Esophagus squamous epithelium (tissue), 5 donors: ENCODE data around the gene PTPRN2. TPM values are rescaled to one million over a fixed set of nuclear protein-coding genes. Genes with fewer than 3 reads are reported as not detected.

Source experiments
- DNase-seq: peaks from one replicate; lab custom pipeline; 2025; lab: John Stamatoyannopoulos, UW
- H3K27ac ChIP-seq, 4 donors: fragments of 200-600 bp; sonication (generic); one replicate each; pipeline ENCODE4 v1.5.1; 2016 to 2019; ENCODE audit warnings: mild to moderate bottlenecking in 1 of 4
- H3K27me3 ChIP-seq, 4 donors: fragments of 200-600 bp; sonication (generic); 1 replicate in 3 of 4; 2 replicates in 1 of 4; pipeline versions ENCODE4 v1.5.1 to v1.6.0; 2017 to 2021; ENCODE audit warnings: antibody characterized with exemption in 1 of 4
- H3K36me3 ChIP-seq, 3 donors: fragments of 200-600 bp; sonication (generic); one replicate each; pipeline ENCODE4 v1.5.1; 2016 to 2019
- H3K4me1 ChIP-seq, 3 donors: fragments of 200-600 bp; sonication (generic); one replicate each; pipeline ENCODE4 v1.5.1; 2017 to 2019
- H3K4me3 ChIP-seq, 4 donors: fragments of 200-600 bp; sonication (generic); 1 replicate in 3 of 4; 2 replicates in 1 of 4; pipeline ENCODE4 v1.5.1; 2016 to 2019; ENCODE audit warnings: mild to moderate bottlenecking in 2 of 4, moderate library complexity in 1 of 4
- H3K9me3 ChIP-seq, 3 donors: fragments of 200-600 bp; sonication (generic); one replicate each; pipeline ENCODE4 v1.5.1; 2016 to 2019
- POLR2A ChIP-seq, 4 donors: fragments of 450-650 bp; IDR thresholded peaks; one replicate each; pipeline ENCODE4 v1.6.1; 2017; ENCODE audit warnings: antibody characterized with exemption in 4 of 4, mild to moderate bottlenecking in 4 of 4, moderate library complexity in 3 of 4
- WGBS, 2 donors: methylation state at CpG; one replicate each; pipeline ENCODE4 v1.1.5; 2018; 5-methylcytosine and 5-hydroxymethylcytosine counted together
- intact Hi-C: fragments of 100-400 bp; cut with DNase I; formaldehyde crosslinking; loops from one replicate; pipeline ENCODE4 v1.15.0; 2022
- total RNA-seq, 4 donors: library from RNA; depleted of rRNA; stranded (reverse); fragments of >200 nt; gene quantifications; one replicate each; pipeline ENCODE4 v1.1.0, GENCODE V29; 2016
- TF ChIP-seq, protein P1 (sequence below), 6 experiments: fragments of 450-650 bp in 4 of 6; fragments of 200-600 bp in 2 of 6; sonication (generic) in 2 of 6; IDR thresholded peaks; one replicate each; pipeline ENCODE4 v1.5.1; 2016 to 2019; ENCODE audit warnings: antibody characterized with exemption in 6 of 6, mild to moderate bottlenecking in 4 of 6, moderate library complexity in 4 of 6
- donor health status: DM: yes; HTN: yes; CAD: no.

PTPRN2 gene
- total RNA-seq, 4 donors from 2014 or later, result 0.38 to 2.7 (median 1.0) TPM

DNA sequence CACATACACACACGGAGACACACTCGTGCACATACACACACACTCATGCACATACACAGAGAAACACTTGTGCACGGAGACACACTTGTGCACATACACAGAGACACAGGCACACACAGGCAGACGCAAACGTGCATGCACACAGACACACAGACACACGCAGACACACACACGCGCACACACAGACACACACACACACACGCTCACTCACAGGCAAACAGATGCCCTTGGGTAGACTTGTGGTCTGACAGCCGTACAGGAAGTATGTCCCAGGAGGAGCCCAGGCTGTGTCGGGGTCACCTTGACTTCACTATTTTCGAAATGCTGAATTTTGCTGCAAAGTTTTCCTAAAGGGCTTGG lies 712.8 kb downstream of the PTPRN2 start:
- DNase-seq, result no peak
- H3K4me1 ChIP-seq, result no peaks in the 10 kb centered on the region
- no peaks in the 10 kb centered on the region for H3K36me3 ChIP-seq
- intact Hi-C loops, result no loop called here
- H3K4me3 ChIP-seq, result no peak overlapping the region
- no peak overlapping the region for H3K27ac ChIP-seq
- H3K27me3 ChIP-seq, result peaks cover 0 to 34% (median 0%) of the 10 kb centered on the region in 4 donors
- 65 to 67% methylated on average over 12 of the region's 12 CpGs for WGBS, 2 donors
- TF ChIP-seq, protein P1, sequence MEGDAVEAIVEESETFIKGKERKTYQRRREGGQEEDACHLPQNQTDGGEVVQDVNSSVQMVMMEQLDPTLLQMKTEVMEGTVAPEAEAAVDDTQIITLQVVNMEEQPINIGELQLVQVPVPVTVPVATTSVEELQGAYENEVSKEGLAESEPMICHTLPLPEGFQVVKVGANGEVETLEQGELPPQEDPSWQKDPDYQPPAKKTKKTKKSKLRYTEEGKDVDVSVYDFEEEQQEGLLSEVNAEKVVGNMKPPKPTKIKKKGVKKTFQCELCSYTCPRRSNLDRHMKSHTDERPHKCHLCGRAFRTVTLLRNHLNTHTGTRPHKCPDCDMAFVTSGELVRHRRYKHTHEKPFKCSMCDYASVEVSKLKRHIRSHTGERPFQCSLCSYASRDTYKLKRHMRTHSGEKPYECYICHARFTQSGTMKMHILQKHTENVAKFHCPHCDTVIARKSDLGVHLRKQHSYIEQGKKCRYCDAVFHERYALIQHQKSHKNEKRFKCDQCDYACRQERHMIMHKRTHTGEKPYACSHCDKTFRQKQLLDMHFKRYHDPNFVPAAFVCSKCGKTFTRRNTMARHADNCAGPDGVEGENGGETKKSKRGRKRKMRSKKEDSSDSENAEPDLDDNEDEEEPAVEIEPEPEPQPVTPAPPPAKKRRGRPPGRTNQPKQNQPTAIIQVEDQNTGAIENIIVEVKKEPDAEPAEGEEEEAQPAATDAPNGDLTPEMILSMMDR (IDR thresholded peaks at IDR 0.05), result no peak
- no peak for TF ChIP-seq POLR2A (IDR thresholded peaks at IDR 0.05)
- no peaks in the 10 kb centered on the region for H3K9me3 ChIP-seq

DNA sequence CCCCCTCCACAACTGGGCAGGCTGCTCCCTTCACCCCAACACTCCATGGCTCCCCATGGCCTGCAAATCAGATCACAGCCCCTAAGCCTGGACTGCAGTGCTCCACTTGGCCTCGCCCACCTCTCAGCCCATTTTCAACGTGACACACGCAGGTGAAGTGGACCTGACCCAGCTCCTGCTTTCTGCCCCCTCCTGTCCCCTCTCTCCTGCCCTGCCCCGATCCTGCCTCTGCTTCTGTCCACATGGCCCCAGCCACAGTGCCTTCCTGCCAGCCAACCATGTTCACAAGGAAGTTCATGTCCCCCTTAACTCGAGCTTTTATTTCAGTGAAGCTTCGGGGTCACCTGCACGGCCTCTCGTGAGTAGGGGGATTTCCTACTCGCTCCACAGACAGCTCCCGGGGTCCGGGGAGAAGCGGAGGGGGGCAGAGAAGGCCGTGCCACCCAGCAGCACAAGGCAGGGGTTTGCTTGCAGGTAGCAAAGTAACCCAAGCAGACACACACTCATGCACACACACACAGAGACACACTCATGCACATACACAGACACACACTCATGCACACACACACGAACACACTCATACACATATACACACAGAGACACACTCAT lies 713.3 kb downstream of the PTPRN2 start:
- DNase-seq, result no peak
- H3K36me3 ChIP-seq, result no peaks in the 10 kb centered on the region
- intact Hi-C loops, result no loop called here
- H3K4me1 ChIP-seq, result no peaks in the 10 kb centered on the region
- 72 to 88% methylated on average over 5 to 8 of the region's 14 CpGs for WGBS, 2 donors
- H3K27ac ChIP-seq, result no peak overlapping the region
- no peaks in the 10 kb centered on the region for H3K9me3 ChIP-seq
- H3K27me3 ChIP-seq, result peaks cover 0 to 34% (median 0%) of the 10 kb centered on the region in 4 donors
- no peak for TF ChIP-seq POLR2A (IDR thresholded peaks at IDR 0.05)
- TF ChIP-seq, protein P1 (IDR thresholded peaks at IDR 0.05), result no peak
- no peak overlapping the region for H3K4me3 ChIP-seq

DNA sequence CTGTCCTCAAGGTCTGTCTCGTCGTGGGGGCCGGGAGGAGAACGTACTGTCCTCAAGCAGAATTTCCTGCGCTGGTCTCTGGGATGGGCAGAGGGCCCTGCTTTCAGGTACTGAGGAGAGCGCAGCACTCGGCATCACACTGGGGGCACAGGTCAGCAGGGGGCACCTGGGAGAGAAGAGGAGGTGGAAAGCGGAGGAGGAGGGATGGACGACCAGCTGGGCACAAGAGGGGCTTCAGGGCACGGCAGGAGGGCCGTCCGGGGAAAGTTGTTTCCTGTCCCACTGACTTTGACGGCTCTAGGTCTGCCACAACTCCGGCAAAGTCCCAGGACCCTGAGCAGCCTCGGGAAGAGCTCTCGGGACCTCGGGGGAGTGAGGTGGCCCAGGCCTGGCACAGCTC lies 714.0 kb downstream of the PTPRN2 start:
- H3K4me1 ChIP-seq, result no peaks in the 10 kb centered on the region
- no peak overlapping the region for H3K27ac ChIP-seq
- H3K27me3 ChIP-seq, result peaks cover 0 to 34% (median 0%) of the 10 kb centered on the region in 4 donors
- no peaks in the 10 kb centered on the region for H3K36me3 ChIP-seq
- WGBS, 2 donors, result 77 to 88% methylated on average over 8 of the region's 17 CpGs
- TF ChIP-seq, protein P1 (IDR thresholded peaks at IDR 0.05), result no peak
- no peak for TF ChIP-seq POLR2A (IDR thresholded peaks at IDR 0.05)
- H3K9me3 ChIP-seq, result no peaks in the 10 kb centered on the region
- intact Hi-C loops, result no loop called here
- DNase-seq, result no peak
- H3K4me3 ChIP-seq, result no peak overlapping the region

DNA sequence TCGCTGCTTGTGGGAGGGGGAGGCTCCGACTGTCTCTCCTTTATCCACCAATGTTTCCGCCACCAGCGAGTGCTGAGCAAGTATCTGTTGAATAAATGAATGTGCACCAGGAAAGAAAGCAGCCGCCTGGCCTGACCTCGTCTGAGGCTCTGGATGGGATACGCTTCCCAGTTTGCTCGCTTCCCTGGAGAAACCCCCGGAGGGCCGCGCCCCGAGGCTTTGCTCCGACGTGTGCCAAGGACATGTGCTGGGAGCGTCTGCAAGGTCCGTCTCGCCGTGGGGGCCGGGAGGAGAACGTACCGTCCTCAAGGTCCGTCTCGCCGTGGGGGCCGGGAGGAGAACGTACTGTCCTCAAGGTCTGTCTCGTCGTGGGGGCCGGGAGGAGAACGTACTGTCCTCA lies 714.4 kb downstream of the PTPRN2 start:
- 87 to 89% methylated on average over 3 to 10 of the region's 30 CpGs for WGBS, 2 donors
- DNase-seq, result no peak
- intact Hi-C loops, result no loop called here
- Histone ChIP-seq H3K36me3 (no peaks in the 10 kb centered on the region), H3K4me1 (no peaks in the 10 kb centered on the region), H3K9me3 (no peaks in the 10 kb centered on the region), H3K4me3 (no peak overlapping the region), H3K27ac (no peak overlapping the region), H3K27me3 (peaks cover 0 to 34% (median 0%) of the 10 kb centered on the region in 4 donors)
- no peak for TF ChIP-seq POLR2A (IDR thresholded peaks at IDR 0.05)
- TF ChIP-seq, protein P1 (IDR thresholded peaks at IDR 0.05), result no peak

DNA sequence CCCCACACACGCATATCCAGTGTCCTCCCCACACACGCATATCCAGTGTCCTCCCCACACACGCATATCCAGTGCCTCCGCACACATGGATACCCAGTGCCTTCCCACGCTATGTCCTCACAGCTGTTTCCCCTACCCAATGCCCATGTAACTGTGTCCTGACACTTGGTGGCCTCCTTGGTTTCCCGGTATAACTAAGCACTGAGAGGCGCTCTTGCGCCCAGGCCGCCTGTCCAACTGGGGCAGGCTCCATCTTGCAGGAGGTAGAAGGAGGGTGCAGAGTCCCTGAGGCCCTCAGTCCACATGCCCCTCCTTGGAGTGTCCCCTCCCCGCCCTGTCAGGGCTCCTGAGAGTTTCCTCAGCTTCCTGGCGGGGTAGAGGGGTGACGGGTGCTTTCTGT lies 715.2 kb downstream of the PTPRN2 start:
- Histone ChIP-seq H3K9me3 (no peaks in the 10 kb centered on the region), H3K27me3 (peaks cover 0 to 34% (median 0%) of the 10 kb centered on the region in 4 donors), H3K4me1 (no peaks in the 10 kb centered on the region), H3K27ac (no peak overlapping the region), H3K36me3 (no peaks in the 10 kb centered on the region), H3K4me3 (no peak overlapping the region)
- intact Hi-C loops, result no loop called here
- 65 to 82% methylated on average over 8 to 11 of the region's 12 CpGs for WGBS, 2 donors
- no peak for DNase-seq
- TF ChIP-seq, protein P1 (IDR thresholded peaks at IDR 0.05), result no peak
- TF ChIP-seq POLR2A (IDR thresholded peaks at IDR 0.05), result no peak
